ENCODE measurements around the gene NEK11.

- TF ChIP-seq, protein P1, sequence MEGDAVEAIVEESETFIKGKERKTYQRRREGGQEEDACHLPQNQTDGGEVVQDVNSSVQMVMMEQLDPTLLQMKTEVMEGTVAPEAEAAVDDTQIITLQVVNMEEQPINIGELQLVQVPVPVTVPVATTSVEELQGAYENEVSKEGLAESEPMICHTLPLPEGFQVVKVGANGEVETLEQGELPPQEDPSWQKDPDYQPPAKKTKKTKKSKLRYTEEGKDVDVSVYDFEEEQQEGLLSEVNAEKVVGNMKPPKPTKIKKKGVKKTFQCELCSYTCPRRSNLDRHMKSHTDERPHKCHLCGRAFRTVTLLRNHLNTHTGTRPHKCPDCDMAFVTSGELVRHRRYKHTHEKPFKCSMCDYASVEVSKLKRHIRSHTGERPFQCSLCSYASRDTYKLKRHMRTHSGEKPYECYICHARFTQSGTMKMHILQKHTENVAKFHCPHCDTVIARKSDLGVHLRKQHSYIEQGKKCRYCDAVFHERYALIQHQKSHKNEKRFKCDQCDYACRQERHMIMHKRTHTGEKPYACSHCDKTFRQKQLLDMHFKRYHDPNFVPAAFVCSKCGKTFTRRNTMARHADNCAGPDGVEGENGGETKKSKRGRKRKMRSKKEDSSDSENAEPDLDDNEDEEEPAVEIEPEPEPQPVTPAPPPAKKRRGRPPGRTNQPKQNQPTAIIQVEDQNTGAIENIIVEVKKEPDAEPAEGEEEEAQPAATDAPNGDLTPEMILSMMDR (IDR thresholded peaks at IDR 0.05 in 8 of 11, conservative IDR thresholded peaks at IDR 0.05 in 3 of 11): no peak
- no peak for TF ChIP-seq POLR2A (IDR thresholded peaks at IDR 0.05)
Observed at GRCh38 chr3:131306242-131306641, 279.6 kb downstream of the NEK11 start.
